KOPT-K1 (cell line): ENCODE measurements around the gene TMEM38B.
"Not testable (repeated sequence)": the region's sequence is repeated elsewhere in the genome, so short reads cannot be mapped to it uniquely, and the experiment has no call there.

ENCODE experiments used
- H3K27ac ChIP-seq: fragments of 200-600 bp; sonication (generic); 2 replicates; pipeline ENCODE4 v1.5.1; 2016; ENCODE audit warnings: antibody characterized with exemption, mild to moderate bottlenecking, low read depth, low read length; ENCODE audit not compliant: poor library complexity, severe bottlenecking
- H3K36me3 ChIP-seq: fragments of 200-600 bp; sonication (generic); 2 replicates; pipeline ENCODE4 v1.5.1; 2017; ENCODE audit warnings: antibody characterized with exemption, mild to moderate bottlenecking, low read length, moderate library complexity; ENCODE audit not compliant: insufficient read depth
- H3K9me3 ChIP-seq: fragments of 200-600 bp; sonication (generic); 2 replicates; pipeline ENCODE4 v1.5.1; 2017; ENCODE audit warnings: antibody characterized with exemption, low read length, mild to moderate bottlenecking; ENCODE audit not compliant: insufficient read depth, poor library complexity, severe bottlenecking

The TMEM38B gene

DNA sequence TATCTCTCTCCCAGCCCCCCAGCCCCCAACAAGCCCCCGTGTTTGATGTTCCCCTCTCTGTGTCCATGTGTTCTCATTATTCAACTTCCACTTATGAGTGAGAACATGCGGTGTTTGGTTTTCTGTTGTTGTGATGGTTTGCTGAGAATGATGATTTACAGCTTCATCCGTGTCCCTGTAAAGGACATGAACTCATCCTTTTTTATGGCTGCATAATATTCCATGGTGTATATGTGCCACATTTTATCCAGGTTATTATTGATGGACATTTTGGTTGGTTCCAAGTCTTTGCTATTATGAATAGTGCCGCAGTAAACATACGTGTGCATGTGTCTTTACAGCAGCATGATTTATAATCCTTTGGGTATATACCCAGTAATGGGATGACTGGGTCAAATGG lies 33.9 kb downstream of the TMEM38B start:
- H3K27ac ChIP-seq, H3K36me3 ChIP-seq, H3K9me3 ChIP-seq: not testable (repeated sequence)

DNA sequence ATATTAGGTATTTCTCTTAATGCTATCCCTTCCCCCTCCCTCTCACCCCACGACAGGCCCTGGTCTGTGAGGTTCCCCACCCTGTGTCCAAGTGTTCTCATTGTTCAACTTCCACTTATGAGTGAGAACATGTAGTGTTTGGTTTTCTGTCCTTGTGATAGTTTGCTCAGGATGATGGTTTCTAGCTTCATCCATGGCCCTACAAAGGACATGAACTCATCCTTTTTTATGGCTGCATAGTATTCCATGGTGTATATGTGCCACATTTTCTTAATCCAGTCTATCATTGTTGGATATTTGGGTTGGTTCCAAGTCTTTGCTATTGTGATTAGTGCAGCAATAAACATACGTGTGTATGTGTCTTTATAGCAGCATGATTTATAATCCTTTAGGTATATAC lies 37.1 kb downstream of the TMEM38B start:
- H3K27ac ChIP-seq = not testable (repeated sequence)
- Histone ChIP-seq H3K36me3 (peaks cover 15% of the 10 kb centered on the region), H3K9me3 (peaks cover 36% of the 10 kb centered on the region)

- H3K36me3 ChIP-seq = peaks cover 23% of the 10 kb centered on the region
- no peak overlapping the region for H3K27ac ChIP-seq
- peaks cover 37% of the 10 kb centered on the region for H3K9me3 ChIP-seq
These were observed 41.0 kb downstream of the TMEM38B start for GRCh38 chr9:105735366-105735765.

DNA sequence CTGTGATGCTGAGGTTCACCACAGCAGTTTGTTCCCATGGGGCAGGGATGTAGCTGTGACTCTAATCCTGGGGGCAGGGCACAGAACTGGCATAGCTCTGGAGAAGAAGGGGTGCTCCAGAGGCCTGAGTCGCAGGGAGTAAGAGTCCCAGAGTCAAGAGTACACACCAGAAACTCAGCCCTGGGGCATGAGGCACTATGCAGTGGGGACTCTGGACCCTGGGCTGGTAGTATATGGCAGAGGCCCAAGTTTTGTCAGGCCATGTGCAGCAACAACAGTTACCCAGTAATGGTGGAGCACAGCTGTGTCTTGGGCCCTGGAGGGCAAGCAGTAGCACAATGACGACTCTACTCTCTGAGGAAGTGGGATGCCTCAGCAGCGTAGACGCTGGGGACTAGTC lies 42.9 kb downstream of the TMEM38B start:
- Histone ChIP-seq H3K27ac (no peak overlapping the region), H3K9me3 (peaks cover 37% of the 10 kb centered on the region), H3K36me3 (peaks cover 25% of the 10 kb centered on the region)

DNA sequence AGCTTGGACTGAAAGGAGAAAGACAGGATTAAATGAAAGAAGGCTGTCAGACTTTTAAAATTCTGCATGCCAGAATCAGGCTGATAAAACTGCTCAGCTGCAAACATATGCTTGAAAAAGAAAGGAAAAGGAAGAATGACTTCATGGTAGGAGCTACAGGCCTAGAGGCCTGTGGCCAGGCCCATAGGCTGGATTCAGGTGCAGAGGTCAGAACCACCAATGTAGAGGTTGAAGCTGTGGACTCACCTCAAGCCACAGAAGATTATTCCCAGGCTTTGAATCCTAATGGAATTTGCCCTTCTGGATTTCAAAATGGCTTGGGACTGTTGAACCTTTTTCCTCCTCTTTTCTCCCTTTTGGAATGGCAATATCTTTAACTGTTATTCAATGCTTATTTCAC lies 47.7 kb downstream of the TMEM38B start:
- Histone ChIP-seq H3K9me3 (no peaks in the 10 kb centered on the region), H3K27ac (no peak overlapping the region), H3K36me3 (peaks cover 6% of the 10 kb centered on the region; the same call in 1 of the 2 replicates)

- peaks cover 40% of the 10 kb centered on the region for H3K36me3 ChIP-seq
These were observed 53.0 kb downstream of the TMEM38B start for GRCh38 chr9:105747325-105747724.

GRCh38 chr9:105751761-105752160 lies 57.4 kb downstream of the TMEM38B start:
- Histone ChIP-seq H3K27ac (no peak overlapping the region), H3K9me3 (peaks cover 43% of the 10 kb centered on the region), H3K36me3 (peaks cover 49% of the 10 kb centered on the region)

More at GRCh38 chr9:105747325-105747724, 53.0 kb downstream of the TMEM38B start:
- peaks cover 33% of the 10 kb centered on the region for H3K9me3 ChIP-seq
- not testable (repeated sequence) for H3K27ac ChIP-seq

DNA sequence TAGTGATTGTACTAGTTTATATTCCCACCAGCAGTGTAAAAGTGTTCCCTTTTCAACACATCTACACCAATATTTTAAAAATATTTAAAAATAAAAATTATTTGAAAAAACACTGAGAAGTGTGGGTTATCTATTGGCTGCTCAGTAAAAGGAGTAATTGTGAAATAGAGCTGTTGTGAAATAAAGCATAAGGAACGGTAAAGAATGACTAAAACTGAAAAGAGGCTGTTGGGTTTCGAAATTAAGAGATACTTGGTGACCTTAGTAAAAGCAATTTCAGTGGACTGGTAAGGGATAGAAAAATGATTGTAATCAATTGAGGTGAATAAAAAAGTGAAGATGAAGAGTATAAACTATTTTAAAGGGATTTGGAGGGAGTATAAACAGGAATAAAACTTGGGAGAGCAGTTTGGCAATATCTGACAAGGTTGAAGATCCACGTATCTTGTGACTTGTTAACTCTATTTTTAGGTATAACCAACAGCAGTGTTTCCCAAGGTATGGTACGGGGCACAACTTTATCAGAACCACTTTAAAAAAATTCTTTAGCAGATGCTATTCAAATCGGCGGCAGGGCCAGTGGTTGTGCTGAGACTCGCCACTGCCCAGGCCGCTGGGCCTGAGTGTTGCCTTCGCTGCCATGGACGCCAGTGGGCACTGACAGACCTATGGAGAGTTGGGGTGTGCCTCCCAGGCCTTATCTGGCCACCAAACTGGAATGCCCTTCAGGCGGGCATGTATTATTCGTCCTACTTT lies 63.3 kb downstream of the TMEM38B start:
- Histone ChIP-seq H3K27ac (no peak overlapping the region), H3K9me3 (peaks cover 7% of the 10 kb centered on the region), H3K36me3 (peaks cover 10% of the 10 kb centered on the region; the same call in 1 of the 2 replicates)

DNA sequence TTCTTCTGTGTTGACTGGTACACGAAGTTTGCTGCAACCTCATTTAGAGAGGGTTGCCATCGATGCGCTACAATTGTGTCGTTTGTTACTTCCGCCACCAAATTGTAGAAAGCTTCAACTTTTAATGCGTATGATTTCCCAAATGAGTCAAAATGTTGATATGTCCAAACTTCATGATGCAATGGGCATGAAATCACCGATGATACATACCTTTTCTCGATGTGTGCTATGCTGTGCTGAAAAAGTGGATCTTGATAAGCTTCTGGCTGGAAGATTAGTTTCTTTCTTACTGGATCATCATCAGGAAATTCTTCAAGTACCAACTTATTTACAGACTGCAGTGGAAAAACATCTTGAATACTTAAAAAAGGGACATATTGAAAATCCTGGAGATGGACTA lies 65.7 kb downstream of the TMEM38B start:
- H3K27ac ChIP-seq = no peak overlapping the region
- H3K9me3 ChIP-seq = no peaks in the 10 kb centered on the region
- peaks cover 5% of the 10 kb centered on the region; the same call in 1 of the 2 replicates for H3K36me3 ChIP-seq

- not testable (repeated sequence) for H3K27ac ChIP-seq, H3K9me3 ChIP-seq, H3K36me3 ChIP-seq
These were observed 88.5 kb downstream of the TMEM38B start for GRCh38 chr9:105782561-105783494.

DNA sequence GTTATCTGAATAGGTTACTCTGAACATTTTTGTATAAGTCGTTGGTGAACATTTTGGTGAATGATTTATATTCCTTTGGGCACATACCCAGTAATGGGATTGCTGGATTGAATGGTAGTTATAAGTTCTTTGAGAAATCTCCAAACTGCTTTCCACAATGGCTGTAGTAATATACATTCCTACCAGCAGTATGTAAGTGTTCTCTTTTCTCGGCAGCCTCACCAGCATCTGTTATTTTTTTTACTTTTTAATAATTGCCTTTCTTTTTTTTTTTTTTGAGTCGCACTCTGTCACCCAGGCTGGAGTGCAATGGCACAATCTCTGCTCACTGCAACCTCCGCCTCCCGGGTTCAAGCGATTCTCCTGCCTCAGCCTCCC lies 89.1 kb downstream of the TMEM38B start:
- not testable (repeated sequence) for H3K9me3 ChIP-seq, H3K36me3 ChIP-seq, H3K27ac ChIP-seq

- H3K9me3 ChIP-seq, H3K27ac ChIP-seq, H3K36me3 ChIP-seq: not testable (repeated sequence)
These were observed 92.5 kb downstream of the TMEM38B start for GRCh38 chr9:105786796-105787195.

- H3K27ac ChIP-seq = no peak overlapping the region
- no peaks in the 10 kb centered on the region for H3K9me3 ChIP-seq
- no peaks in the 10 kb centered on the region for H3K36me3 ChIP-seq
These were observed 121.9 kb downstream of the TMEM38B start for GRCh38 chr9:105816202-105816744.

GRCh38 chr9:105816981-105817380 lies 122.6 kb downstream of the TMEM38B start:
- Histone ChIP-seq H3K27ac (no peak overlapping the region), H3K9me3 (no peaks in the 10 kb centered on the region), H3K36me3 (no peaks in the 10 kb centered on the region)

GRCh38 chr9:105818903-105819302 lies 124.6 kb downstream of the TMEM38B start:
- Histone ChIP-seq H3K36me3 (no peaks in the 10 kb centered on the region), H3K27ac (no peak overlapping the region), H3K9me3 (no peaks in the 10 kb centered on the region)
